Activated CD4-positive, alpha-beta T cell treated with anti-CD3 and anti-CD28 coated beads, Interleukin-2, Interleukin-4, amounts not matched to agents 100 ng/mL and 50 ng/mL, durations not matched to agents 16 hours and 8 hours (primary cell): Measurements from ENCODE around the gene TXNL1.
A peak's percentile ranks its signal among the peaks of the same experiment; 100 is the strongest.
"Not testable (repeated sequence)": the region's sequence is repeated elsewhere in the genome, so short reads cannot be mapped to it uniquely, and the experiment has no call there.

ENCODE experiments used
- DNase-seq: peaks from one replicate; pipeline ENCODE4 v3.0.0-alpha.2; 2020; ENCODE audit warnings: low spot score

Gene TXNL1

DNA sequence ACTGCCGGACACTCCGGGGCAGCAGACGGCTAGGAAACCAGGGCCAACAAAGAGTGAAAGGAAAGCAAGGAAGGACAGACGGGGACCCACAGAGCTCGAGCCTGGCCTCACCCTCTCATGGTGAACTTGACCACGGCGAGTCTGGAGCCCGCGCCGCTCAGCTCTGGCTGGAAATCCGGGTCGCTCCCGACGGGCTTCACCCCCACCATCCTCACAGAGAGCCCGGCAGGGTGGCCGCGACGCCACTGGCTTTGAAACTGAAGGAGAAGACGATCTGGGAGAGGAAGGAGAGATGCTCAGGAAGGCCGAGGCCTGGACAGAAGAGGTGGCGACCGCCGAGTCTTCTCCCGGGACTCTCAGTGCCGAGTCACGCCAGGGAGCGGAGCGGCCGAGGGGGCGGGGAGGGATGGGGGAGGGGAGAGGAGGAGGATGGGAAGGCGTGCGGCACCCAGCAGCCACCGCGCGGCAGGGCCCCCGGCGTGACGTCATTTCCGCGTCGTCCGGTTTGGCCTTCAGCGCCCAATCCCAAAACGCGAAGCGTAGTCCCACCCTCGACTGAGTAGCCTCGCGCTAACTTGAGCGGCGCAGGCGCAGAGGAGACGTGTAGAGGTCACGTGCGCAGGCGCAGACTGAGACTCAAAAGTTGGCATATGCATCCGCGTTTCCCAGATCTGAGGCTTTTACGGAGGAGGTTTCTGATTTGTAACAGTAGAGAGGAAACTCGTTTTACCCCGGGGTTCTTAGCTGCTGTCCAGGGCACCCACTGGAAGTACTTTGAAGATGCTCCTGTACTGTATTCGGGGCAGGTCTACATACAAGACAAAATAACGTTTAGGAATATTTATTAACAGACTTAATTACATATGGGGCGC, at the start of gene TXNL1:
Gene TXNL1, minus strand, starts transcription at position 361 of the 872 bp plus-strand sequence. Its CDS starts 152 bp downstream, at position 209.
- peak; percentile 99 for DNase-seq

DNA sequence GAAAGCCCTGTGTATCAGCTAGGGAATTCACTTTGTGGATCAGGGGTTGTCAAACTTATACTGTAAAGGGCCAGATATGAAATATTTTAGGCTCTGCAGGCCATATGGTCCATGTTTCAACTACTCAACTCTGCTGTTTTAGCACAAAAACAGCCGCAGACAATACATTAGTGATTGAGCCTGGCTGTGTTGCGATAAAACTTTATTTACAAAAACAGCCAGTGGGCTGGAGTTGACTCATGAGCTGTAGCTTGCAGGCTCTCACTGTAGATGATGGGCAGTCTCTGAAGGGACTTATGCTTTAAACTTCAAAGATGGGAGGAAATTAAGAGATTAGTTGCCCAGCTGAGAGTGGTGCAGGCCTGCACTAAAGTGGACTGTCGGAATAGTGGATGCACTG, 45.9 kb upstream of the TXNL1 start:
- DNase-seq: no peak

DNA sequence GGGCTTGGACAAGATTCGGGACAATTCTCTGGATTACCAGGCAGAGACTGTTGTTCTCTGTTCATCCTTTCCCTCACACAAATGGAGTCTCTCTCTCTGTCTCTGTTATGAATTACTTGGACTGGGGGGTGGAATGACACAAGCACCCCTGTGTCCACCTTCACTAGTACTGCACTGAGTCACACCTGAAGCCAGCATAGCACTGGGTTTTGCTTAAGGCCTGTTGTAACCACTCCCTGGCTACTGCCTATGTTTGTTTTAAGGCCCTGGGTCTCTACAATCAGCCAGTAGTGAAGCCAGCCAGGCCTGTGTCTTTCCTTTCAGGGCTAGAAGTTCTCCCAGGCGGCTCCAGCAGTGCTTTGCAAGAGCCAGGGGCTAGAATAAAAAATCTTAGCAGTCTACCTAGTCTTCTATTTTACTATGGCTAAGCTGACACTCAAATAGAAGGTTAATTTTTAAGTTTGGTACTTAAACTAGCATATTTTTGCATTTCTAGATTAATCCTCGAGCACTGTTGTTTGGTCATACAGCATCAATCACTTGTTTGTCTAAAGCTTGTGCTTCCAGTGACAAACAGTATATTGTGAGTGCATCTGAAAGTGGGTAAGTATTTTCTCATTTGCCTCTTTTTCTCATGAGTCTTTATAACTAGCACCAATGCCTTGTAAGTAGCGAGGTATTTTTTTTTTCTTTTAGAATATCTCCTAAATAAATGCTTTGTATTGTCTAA, 40.6 kb upstream of the TXNL1 start:
- DNase-seq: no peak

DNA sequence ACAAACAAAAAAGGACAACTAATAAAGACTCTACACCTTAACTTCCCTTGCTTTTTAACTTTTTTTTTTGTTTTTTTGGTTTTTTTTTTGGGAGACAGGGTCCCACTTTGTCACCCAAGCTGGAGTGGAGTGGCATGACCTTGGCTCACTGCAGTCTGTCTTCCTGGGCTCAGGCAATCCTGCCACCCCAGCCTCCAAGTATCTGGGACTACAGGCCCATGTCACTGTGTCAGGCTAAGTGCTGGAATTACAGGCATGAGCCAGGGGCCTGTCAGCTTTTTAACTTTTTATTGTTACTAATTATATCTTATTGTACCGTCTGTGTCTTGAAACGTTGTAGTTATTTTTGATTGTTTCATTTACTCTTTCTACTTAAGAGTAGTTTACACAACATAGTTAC, 38.2 kb upstream of the TXNL1 start:
- DNase-seq: no peak

DNA sequence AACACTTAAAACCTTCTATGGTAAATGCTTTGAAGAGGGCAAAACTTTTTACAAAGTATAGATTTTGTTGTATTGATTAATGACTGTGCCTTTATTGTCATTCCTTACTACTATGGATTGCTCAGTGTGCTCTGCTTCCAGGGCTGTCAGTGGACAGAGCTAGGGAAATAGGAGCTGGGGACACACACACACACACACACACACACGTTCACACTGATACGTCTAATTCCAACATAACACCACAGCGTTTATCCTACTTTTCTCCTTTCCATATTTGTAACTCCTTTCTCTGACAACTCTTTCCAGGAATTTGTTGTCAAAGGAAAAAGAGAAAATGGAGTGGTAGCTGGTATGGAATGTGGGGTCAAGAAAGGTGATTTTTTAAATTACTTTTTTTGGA, 34.6 kb upstream of the TXNL1 start:
- no peak for DNase-seq

DNA sequence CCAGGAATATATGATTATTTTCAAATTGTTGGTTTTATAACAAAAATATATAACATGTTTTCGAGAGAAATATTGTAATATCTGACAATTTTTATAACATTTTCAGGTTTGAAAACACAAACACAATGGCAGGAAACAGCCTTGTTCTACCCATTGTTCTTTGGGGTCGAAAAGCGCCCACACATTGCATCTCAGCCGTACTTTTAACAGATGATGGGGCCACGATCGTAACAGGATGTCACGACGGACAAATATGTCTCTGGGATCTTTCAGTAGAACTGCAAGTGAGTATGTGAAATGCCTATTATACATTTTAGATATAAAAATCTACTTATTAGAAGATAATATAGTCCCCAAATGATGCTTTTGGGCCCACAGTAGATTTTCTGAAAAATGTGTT, 34.0 kb upstream of the TXNL1 start:
- no peak for DNase-seq

DNA sequence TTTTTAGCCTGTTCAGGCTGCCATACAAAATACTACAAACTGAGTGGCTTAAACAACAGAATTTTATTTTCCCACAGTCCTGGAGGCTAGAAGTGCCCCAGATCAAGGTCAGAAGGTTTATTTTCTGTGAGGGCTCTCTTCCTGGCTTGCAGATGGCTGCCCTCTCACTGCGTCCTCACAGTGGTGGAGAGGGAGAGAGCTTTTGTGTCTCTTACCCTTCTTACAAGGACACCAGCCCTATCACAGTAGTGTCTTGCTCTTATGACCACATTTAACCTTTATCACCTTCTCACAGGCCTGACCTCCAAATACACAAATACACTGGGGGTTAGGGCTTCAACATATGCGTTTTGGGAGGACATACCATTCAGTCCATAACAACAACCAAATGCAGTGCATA, 24.5 kb upstream of the TXNL1 start:
- DNase-seq: no peak

DNA sequence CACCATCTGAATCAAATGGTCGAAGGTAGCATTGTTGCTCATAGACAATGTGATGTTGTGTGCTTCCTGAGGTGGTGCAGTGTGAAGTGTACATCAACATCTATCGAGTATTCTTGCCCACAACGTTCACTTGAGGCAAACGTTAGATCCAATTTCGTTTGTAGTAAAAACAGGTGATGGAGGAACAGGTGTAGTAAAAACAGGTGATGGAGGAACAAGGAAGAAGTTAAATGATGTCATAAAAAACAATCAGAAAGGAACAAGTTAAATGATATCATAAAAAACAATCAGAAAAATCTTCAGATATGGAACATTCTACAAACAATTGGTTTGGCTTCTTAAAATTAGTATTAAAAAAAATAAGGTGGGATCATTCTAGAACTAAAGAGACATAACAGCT, 24.1 kb upstream of the TXNL1 start:
- DNase-seq: no peak

DNA sequence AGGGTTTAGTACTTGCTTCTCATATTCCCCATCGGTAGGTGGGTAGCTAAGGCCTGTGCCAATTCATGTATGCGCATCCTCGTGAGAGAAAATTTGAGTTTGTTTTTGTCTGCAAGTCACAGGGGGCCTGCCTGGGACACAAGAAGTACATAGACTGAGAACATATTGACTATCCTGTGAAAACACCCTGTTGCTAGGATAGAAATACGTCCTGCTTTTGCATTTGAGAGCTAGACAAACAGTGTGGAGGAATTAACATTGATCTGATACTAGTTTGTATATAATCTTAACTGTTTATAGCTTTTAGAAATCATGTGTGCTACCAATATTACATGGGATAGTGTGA, 23.6 kb upstream of the TXNL1 start:
- no peak for DNase-seq

DNA sequence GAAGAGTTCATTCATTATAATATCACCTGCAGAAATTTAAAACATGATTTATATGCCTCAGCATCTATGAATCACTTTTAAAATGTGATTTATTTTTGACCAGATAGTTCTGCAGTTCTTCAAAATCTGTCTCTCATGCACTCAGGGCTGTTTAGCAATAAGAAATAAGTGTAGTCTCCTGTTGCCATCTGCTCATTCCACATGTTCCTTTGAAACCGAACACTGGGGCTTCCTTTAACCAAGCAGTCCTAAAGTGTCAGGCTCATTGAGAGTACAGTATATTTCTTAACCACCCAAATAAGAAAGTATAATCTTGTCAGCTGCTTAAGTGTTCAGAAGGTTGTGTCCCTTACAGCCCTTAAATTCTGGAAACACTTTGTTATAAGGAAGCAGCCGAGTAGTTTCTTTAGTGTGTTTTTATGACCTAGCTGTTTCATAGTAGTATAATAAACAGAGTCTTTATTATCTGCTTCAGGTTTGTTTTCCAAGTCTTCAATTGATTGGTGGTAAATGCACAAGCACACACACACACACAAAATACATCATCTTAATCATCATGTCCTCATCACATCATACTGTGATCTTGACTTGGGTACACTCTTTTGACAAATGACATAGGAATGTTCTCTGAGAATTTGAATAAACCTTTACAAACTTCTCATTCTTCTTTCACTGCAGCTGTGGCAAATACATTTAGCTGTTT, 23.1 kb upstream of the TXNL1 start:
- no peak for DNase-seq

DNA sequence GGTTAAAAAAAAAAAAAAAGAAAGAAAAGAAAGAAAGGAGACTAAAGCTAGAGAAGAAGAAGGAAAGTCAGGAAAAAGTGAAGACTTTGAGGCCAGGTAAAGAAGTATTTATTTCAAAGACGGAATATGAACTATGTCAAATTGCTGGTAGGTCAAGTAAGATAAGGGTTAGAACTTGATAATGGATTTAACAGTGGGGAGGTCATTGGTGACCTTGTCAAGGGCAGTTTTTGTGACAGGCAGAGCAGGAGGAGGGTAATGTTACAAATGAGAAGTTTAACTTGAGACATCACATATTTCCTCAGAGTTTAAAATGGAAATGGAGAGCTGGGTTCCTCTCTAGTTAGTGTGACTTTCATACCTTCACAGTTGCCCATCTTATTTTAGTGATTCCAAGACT, 22.3 kb upstream of the TXNL1 start:
- no peak for DNase-seq

DNA sequence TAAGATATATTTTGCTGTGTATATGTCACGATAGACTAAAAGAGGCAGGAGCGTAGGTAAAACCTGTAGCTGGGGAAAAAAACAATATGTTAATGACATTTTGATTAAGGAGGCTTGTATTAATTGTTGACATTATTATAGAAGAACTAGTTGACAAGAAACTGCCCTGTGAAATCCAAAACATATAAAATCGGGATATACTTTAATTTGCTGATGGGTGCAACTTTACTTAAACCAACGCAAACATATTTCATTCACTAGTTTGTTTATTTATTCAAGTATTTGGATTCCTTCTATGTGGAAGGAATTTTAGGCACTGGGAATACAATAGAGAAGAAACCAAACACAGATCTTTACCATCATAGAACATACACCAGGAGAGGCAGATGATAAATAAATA, 20.7 kb upstream of the TXNL1 start:
- no peak for DNase-seq

DNA sequence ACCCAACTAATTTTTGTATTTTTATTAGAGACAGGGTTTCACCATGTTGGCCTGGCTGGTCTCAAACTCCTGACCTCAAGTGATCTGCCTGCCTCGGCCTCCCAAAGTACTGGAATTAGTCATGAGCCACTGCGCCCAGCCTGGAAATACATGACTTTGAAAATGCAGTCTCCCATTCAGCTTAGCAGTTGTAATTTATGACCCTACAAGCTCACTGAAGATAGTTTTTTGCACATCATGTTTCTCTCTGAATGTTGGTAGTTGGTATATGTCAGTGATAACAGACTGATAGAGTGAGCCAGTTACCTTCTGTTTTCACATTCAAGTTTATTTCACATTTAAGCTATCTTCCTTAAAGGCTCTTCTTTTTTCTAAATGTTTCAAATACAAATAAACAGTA, 19.9 kb upstream of the TXNL1 start:
- DNase-seq: no peak

DNA sequence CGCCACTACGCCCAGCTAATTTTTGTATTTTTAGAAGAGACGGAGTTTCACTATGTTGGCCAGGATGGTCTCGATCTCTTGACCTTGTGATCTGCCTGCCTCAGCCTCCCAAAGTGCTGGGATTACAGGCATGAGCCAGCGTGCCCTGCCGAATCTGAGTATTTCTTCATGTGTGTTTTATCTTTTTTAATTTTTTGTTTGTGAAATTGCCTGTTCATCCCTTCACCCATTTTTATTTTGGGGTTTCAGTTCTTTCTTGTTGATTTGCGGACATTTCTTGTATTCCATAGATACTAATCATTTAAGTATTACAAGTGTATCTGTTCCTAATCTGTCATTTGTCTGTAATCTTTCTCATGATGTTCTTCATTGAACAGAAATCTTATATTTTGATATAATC, 15.9 kb upstream of the TXNL1 start:
- DNase-seq: not testable (repeated sequence)

DNA sequence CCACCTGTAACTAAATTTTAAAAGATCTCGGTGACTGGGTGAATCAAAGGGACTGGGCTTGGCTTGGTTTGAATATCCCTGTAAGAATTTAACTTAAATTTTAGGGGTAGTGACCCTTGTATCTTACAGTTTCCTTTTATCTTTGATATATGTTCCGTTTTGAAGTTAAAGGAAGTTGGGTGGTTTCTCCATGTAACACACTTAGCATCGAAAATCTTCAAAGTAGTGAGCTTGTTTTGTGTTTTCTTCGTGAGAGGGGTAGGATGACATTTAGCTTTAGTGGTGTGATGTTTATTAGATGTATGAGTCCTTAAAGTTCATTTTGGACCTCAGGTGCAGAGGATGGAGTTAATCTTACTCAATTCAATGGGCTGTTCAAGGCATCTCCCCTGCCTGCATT, 14.4 kb upstream of the TXNL1 start:
- DNase-seq: no peak

DNA sequence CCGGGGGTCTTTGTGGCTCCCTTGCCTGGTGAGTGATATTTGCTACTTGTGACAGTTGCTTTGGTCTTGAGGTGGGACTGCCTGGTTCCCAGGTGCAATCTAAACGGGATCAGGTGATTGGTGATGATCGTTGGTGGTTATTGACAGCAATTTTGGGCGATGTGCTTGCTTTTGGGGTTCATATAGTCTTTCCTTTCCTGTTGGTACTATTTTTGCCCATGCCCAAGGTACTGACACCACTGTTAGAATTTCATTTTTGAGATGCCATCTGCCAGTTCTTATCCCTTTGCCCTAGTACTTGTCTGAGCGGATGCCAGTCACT, 13.3 kb upstream of the TXNL1 start:
- no peak for DNase-seq

DNA sequence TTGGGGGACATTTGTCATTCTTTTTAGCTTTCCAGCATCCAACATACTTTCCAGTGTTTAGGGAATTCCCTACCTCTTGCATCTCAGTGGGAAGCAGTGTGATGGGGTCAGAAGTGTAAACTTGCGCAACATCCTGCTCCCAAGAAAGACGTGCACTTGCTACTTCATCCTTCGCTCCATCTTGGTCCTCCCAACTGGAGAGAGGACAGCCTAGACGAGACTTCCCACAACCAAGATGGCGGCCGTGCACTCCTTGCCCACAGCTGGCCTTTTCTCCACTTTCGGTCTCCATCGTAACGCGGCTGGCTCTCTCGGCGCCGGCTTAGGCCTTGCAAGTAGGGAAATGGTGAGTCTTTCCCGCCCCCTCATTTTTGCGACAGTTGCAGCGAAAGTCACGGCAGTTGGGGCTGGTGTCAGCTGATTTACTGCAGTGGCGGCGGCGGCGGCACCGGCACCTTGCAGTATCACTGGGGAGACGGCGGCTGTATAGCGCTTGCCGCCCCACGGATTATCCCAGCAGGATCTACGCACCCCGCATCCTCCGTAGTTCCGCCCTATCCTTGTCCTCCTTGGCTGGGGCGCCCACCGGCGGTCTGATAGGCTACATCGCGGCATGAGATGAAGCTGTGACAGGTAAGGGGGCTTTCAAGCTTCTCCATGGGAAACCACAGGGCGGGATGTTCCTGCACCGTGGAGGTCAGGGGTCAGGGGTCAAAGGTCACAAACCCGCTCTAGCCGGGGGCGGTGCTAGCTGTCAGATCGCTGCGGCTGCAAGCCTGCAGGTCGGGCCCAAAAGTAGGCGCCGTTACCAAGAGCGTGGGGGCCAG, 12.8 kb upstream of the TXNL1 start, which contains the start of gene WDR7:
Gene WDR7, plus strand, starts transcription at position 416 of the 827 bp plus-strand sequence. CDS start 21,157 bp downstream, outside the sequence.
- peak; percentile 96 for DNase-seq

DNA sequence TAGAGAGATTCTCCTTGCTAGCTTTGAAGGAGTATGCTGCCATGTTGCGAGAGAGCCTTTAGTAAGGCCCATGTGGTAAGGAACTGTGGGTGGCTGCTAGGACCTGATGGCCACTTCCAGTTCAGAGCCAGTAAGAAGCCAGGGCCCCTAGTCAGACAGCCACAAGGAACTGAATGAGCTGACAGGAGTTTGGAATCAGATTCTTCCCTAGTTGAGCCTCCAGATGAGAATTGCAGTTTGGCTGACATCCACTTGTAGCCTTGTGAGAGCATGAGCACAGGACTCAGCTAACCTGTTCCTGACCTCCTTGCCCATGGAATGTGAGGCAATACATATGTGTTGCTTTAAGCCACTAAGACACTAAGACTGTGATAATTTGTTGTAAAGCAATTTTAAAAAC, 11.6 kb upstream of the TXNL1 start:
- no peak for DNase-seq

DNA sequence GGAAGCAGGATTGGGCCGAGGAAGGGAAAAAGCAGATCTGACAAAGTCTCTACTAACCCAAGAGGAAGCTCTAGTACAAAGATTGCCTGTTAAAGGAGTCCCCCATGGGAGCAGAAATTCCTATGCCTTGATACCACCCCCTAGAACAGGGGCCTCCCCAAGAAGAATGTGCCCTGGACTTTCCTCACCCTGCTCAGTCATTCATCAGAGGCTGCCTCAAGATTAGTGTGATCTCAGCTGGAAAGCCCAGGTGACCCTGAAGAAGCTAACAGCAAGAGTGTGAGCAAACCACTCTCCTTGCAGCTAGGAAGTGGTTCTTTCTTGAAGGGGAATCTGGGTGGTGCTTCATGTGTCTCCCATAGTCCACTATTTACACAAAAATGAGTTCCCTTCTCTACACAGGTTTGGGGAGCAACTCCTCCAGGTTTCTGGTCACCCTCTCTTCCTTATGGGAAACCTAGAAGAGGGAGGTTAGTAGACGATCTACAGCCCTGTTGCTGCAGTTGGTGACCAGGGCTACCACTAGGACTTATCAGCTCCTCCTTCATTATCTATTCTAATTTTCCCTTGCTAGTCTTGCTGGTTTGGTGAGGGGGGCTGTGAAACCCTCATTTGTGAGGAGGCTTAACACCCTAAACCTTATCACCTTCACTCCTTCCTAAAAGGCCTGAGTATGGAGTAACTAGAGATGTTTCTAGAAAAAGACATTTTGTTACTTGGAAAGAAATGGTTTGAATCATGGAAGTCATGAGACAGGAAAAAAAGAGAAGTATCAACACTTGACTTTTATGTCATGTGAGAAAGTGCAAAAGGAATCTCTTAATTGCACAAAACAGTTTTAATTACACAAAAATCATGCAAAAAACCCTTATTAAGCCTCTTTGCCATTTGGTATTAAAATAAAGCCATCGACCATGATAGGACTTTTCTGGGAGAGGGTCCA, 9.8 kb upstream of the TXNL1 start:
- DNase-seq: no peak

DNA sequence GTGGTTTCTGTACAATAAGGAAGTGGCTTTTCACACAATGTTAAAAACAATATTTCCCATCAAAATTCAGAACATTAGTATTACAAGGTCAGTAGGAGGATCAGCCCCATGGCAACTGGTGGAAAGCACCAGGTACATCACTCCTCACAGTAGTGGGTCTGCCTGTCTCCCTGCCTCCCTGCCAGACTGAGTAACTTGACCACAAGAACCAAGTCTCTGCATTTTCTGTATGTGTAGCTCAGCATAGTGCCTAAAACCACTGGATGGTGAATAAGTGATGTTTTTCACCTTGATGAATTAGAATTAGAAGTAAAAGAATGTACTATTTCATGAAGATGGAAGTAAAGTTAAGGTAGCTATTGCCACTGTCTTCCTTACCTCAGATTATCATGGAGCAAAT, 8.7 kb upstream of the TXNL1 start:
- DNase-seq: peak; percentile 19

DNA sequence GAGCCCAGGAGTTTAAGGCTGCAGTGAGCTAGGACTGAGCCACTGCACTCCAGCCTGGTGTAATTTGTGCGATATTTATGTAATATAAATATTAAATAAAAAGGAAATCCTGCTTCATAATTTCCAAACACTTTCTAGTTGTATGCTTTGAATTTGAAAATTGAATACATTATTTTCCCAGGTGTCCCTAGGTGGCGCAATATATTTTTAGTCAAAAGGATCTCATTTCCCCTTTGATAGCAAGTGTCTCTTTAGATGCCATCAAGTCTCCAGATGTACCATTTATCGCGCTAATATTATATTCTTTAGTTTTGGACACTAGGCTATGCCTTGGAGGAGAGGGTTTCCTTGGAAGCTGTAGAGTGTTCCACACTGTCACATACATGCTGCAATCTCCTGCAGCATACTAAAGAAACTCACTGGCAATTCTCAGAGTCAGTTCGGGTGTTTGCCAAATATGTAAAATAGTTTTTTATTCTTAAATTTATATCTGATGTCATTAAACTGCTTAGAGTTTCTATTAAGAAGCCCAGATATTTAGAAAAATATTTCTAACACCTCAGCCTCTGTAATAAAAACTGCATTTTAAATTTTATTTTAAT, 7.1 kb upstream of the TXNL1 start:
- DNase-seq: peak; percentile 29
